Skeletal muscle satellite cell (primary cell): ENCODE measurements around the gene NLGN3. TPM values are rescaled to one million over a fixed set of nuclear protein-coding genes. Genes with fewer than 3 reads are reported as not detected.

Experiments
- small RNA-seq: library from RNA; depleted of rRNA; stranded (forward); fragments of <200 nt; gene quantifications from one replicate; pipeline ENCODE3, GENCODE V24; 2012

The NLGN3 gene

Small RNA genes lying within 50 kb of the gene (small RNA-seq; reads per million reads assigned to genes)
- gene CXorf65, result not detected
